ENCODE results near the gene SLC10A3.

SLC10A3 gene

DNA sequence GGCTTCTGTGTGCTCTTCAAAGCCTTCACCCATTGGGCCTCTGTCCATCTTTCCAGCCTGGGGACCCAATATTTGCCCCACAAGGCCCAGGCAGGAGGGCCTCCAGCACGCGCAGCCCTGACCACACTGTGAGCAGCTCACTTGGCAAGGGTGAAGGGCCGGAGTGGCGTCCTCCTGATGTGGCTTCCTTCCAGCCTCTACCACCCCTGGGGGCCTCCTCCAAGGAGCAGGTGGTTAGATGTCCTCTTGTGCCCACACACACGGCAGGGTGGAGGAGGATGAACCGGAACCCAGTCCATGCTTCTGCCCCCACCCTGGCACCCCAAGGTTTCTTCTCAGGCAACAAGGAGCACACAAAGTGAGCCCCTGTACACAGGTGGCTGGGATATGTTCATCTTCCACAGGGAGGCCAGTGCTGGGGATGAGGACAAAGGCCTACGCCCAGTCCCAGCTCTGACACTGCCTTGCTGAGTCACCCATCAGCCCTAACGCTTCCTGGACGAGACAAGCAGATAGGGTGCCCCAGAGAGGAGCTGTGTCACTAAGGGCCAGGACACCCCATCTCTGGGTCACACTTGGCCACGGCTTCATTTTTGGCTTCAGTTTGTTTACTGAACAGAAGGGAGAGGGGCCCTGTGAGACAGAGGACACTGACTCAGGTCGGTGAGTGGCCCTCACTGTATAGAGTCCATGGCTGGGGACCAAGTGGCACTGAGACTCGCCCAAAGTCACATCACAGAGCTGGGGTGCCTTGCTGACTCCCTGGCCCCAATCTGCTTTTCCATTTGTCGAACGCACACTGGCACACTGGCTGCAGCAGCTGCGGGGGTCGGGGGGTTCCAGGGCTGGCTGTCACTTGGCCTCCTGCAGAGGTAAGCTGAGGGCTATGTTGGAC, 5.9 kb downstream of the SLC10A3 start:
- in situ Hi-C loops (cut with HindIII; ENCODE audit: low sequenced_read_pairs), result no loop called here
- TF ChIP-seq, protein P1, sequence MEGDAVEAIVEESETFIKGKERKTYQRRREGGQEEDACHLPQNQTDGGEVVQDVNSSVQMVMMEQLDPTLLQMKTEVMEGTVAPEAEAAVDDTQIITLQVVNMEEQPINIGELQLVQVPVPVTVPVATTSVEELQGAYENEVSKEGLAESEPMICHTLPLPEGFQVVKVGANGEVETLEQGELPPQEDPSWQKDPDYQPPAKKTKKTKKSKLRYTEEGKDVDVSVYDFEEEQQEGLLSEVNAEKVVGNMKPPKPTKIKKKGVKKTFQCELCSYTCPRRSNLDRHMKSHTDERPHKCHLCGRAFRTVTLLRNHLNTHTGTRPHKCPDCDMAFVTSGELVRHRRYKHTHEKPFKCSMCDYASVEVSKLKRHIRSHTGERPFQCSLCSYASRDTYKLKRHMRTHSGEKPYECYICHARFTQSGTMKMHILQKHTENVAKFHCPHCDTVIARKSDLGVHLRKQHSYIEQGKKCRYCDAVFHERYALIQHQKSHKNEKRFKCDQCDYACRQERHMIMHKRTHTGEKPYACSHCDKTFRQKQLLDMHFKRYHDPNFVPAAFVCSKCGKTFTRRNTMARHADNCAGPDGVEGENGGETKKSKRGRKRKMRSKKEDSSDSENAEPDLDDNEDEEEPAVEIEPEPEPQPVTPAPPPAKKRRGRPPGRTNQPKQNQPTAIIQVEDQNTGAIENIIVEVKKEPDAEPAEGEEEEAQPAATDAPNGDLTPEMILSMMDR (IDR thresholded peaks at IDR 0.05; ENCODE audit: low read depth, low read length), result no peak
- H3K4me3 ChIP-seq (ENCODE audit: low read depth, low read length), result no peak overlapping the region

DNA sequence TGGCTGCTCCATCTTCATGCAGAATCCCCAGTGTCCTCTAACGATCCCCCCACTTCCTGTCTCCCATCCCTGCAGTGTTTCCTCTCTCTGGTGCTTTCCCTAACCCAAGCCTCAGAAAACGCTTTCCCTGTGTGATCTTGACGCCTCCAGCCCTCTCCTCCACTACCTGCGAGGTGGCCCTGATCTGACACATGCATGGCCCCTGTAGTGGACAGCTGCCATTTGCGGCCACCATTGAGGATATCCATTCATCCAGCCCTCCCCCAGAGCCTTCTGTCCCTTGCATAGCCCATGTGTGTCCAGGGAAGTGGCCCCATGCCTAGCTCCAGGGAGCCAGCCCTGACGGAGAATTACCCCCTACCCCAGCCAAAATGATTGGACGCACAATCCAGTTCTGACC, 7.1 kb downstream of the SLC10A3 start:
- no peak overlapping the region for H3K4me3 ChIP-seq (ENCODE audit: low read depth, low read length)
- in situ Hi-C loops (cut with HindIII; ENCODE audit: low sequenced_read_pairs), result no loop called here
- DNase-seq (ENCODE audit: low read depth, low spot score), result no peak
- TF ChIP-seq, protein P1 (IDR thresholded peaks at IDR 0.05; ENCODE audit: low read depth, low read length), result no peak

More for the DNA sequence above, 5.9 kb downstream of the SLC10A3 start:
- no peak for DNase-seq (ENCODE audit: low read depth, low spot score)

DNA sequence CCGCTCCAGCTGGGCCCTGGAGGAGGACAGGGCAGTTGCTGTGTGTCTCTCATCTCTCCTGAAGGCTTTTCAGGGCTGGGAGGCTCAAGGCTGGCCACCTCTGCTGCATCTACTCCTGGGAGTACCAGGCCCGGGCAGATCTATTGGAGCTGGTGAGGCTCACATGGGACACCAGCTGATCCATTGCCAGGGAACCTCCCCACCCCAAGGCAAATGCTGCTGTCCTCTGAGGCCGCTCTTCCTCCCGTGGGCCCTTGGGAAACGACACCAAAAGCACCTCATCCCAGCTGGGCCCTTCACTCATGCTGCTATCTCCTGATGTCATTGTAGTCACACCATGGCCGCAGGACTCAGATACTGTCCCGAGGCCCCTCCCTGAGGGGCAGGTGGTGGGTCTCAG, 7.6 kb downstream of the SLC10A3 start:
- in situ Hi-C loops (cut with HindIII; ENCODE audit: low sequenced_read_pairs), result no loop called here
- TF ChIP-seq, protein P1 (IDR thresholded peaks at IDR 0.05; ENCODE audit: low read depth, low read length), result no peak
- H3K4me3 ChIP-seq (ENCODE audit: low read depth, low read length), result no peak overlapping the region
- no peak for DNase-seq (ENCODE audit: low read depth, low spot score)

DNA sequence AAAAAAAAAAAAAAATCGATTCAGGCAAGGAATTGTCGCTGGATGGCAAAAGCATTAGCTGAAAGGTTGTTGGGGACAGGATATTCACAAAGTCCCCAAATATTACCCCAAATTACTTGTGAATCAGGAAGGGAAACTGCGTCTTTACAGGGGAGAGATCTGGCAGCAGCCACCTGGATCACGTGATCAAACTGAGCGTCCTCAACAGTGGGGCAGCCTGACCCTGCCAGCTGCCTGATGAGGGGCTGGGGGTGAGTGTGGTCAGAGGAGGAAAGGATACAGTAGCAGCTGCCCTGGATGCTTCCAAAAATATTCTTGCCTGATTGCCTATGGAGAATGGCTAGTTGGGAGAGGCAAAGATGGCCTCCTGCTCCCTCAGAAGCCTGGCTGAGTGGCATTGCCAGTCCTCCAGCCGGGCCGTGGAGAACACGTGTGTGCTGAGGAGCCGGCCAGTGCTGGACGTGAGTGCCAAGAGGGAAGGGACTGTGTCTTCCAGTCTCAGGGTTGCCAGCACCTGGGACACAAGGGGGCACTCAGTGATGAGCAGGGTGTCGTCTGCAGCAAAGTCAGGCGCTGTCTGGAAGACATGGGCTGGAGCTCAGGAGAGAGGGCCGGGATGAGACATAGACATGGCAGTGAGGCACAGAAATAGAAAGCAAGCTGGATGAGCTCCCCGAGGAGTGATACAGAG, 8.4 kb downstream of the SLC10A3 start:
- no peak for DNase-seq (ENCODE audit: low read depth, low spot score)
- in situ Hi-C loops (cut with HindIII; ENCODE audit: low sequenced_read_pairs), result no loop called here
- no peak overlapping the region for H3K4me3 ChIP-seq (ENCODE audit: low read depth, low read length)
- TF ChIP-seq, protein P1 (IDR thresholded peaks at IDR 0.05; ENCODE audit: low read depth, low read length), result no peak

DNA sequence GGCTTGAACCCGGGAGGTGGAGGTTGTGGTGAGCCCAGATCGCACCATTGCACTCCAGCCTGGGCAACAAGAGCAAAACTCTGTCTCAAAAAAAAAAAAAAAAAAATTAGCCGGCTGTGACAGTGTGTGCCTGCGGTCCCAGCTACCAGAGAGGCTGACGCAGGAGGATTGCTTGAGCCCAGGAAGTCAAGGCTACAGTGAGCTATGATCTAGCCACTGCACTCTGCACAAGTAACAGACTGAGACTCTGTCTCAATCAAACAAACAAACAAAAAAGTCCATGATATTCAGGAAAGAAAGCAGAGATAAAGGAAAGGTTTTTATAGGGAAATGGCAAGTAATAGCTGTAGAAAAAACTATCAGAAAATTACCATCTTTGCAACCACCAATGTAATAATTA, 9.2 kb downstream of the SLC10A3 start:
- DNase-seq (ENCODE audit: low read depth, low spot score), result no peak
- no peak overlapping the region for H3K4me3 ChIP-seq (ENCODE audit: low read depth, low read length)
- TF ChIP-seq, protein P1 (IDR thresholded peaks at IDR 0.05; ENCODE audit: low read depth, low read length), result no peak
- in situ Hi-C loops (cut with HindIII; ENCODE audit: low sequenced_read_pairs), result no loop called here

DNA sequence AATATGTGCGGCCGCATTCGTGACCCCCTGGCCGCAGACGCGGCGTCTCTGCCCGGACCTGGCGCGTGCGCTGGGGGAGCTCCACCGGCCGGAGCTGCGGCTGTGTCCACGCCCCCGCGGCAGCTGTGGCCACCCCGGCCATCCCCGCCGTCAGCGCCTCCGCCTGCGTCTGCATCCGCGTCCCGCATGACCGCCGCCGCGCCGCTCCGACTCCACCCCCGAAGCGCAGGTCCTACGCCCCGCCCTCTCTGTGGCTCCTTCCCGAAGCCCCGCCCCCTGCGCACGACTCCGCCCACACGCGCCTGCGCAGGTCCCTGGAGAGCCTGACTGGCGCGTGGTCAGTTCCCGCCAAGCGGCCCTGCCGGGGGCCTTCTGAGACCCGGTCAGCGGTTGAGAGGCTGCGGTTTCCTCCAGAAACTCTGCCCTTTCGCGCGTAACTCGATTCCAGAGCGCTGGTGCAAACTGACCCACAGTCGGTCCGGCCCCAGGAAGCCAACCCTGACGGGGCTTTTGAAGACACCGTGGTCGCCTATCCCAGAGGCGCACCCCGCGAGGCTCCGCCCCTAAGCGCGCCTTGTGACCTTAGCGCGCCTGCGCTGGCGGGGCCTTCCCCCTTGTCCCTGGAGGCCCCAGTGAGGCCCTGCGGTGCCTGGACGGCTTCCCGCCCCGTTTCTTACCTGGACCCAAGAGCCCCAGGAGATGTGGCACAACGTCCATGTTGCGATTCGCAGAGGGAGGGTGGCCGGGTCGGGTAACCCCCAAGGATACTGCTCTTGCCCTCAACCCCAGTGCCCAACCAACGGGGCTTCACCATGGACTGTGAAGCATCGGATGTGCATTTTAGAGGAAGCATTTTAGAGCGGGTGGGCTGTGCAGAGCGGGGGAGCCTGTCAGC, 11.5 kb downstream of the SLC10A3 start, which contains the start of gene LAGE3:
Gene LAGE3, minus strand, starts transcription at position 554 of the 895 bp plus-strand sequence. Its CDS starts 366 bp downstream, at position 188.
- H3K4me3 ChIP-seq (ENCODE audit: low read depth, low read length), result peak within 1 kb of the TSS; percentile 51
- TF ChIP-seq, protein P1 (IDR thresholded peaks at IDR 0.05; ENCODE audit: low read depth, low read length), result no peak
- in situ Hi-C loops (cut with HindIII; ENCODE audit: low sequenced_read_pairs), result no loop called here
- DNase-seq (ENCODE audit: low read depth, low spot score), result peak; percentile 88
